NCI-H1048 (cell line): Measurements from ENCODE around the gene MXD3.
A peak's percentile ranks its signal among the peaks of the same experiment; 100 is the strongest.

ENCODE experiments used
- DNase-seq: peaks from one replicate; lab custom pipeline; 2025; lab: John Stamatoyannopoulos, UW

The MXD3 gene

DNA sequence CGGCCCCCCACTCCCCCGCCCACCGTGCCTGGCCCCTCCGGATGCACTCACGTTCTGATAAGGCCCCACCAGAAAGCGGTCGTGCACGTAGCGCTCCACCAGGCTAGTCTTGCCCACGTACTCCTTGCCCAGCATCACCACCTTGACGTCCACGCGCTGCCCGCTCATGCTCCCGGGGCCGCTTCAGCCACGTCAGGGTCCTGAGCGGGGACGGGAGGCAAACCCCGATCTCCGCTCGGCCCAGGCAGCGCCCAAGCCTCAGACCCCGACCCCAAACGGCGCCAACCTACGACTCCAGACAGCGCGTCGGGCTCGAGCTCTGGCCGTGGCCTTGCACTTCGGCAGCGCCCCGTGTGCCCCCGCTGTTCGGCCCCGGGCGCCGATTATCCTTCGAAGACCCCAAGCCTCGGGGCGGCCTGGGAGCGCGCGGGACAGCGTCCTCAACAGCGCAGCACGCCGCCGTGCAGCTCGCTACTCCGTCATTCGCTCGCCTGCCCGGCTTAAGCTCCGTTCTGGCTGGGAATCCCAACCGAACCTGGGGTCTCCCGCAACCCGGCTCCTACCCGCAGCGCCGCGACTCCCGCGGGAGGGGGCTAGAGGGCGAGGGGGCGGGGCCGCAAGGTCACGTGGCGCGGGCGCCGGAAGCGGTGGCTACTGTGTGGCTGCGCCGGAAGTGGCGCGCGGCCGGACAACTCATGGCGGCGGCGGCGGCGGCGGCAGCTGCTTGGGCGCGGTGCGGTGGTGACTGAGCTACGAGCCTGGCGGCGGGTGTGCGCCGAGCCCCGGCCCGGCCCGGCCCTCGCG lies 8.4 kb downstream of the MXD3 start, which contains the start of the genes PRELID1 and RAB24:
Gene PRELID1 (plus strand): TSS at position 679 of the 804 bp plus-strand sequence. CDS start 187 bp downstream, outside the sequence.
Gene RAB24 (minus strand): TSS at position 599 of the 804 bp plus-strand sequence. CDS start 431 bp downstream, at position 168.
- DNase-seq = peak; percentile 50

DNA sequence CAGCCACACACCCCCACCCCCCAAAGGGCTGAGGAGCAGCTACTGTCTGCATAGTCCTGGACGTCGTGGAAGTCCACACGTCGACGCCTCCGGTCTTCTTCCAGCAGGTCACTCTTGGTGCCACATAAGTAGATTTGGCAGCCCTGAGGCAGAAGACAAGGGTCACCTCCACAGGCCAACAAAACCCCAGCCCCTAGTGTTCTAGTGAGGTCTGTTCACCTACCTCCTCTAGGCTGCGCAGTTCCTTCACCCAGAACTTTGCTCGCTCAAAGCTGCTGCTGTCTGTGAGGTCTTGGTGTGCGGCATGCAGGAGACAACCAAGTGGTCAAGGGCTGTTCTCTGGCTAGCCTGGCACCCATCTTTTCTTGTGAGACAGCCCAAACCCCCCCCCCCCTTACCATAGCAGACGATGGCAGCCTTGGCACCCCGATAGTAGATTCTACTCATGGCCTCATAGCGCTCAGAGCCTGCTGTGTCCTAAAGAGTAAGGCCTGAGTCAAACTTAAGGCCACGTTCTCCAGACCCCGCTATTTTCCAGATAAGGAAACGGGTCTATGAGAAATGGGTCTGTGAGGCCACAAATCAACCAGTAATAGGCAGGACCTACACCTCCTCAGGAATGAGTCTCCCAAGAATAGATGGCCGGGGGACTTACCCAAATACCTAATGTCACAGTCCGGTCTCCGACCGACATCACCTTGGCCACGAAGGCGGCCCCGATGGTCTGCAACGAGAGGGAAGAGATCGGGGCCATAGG lies 9.2 kb downstream of the MXD3 start:
- DNase-seq = no peak

DNA sequence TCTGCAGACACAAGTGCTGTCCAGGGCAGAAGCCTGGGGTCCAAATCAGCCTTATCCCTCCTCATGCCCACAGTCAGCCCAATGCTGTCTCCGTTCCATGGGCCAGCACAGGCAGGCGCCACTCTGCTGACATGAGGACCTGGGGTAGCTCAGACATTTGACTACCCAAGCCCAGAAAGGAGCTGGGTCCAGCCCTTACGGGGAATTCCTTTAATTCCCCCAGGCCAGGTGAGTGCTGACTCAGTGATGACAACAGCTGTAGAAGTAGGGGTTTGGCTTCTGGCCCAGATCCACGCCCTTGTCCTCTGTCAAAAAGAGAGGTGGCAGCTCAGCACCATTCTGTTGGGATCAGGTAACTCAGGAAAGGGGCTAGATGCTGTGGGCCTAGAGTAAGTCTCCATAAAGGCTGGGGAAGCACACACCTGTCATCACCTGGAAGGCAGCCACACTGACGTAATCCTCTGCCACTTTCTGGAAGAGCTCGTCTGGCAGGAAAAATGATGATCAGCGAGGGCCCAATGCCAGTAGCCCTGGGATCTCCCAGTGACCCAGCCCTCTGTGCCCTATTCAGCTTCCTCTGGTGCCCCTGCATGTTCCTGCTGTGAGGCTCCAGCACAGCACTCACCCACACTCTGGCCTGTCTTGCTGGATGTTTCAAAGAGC lies 10.1 kb downstream of the MXD3 start:
- DNase-seq = no peak

DNA sequence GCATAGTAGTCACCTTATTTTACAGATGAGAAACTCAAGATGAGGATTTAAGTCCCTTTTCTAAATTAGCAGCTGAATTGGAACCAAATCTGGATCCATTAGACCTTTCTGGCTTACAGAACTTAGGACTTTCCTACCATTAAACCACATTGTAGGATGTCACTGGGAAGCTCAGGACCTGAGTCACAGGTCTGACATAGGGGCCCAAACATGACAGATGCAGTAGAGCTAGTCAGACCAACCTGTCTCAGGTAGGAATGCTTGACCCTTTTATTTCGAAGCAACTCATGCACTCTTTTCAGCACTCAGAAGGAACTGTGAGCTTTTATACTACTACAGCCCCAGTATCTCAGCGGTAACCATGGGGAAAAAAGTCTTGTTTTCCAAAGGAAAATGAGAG lies 10.7 kb downstream of the MXD3 start:
- no peak for DNase-seq

DNA sequence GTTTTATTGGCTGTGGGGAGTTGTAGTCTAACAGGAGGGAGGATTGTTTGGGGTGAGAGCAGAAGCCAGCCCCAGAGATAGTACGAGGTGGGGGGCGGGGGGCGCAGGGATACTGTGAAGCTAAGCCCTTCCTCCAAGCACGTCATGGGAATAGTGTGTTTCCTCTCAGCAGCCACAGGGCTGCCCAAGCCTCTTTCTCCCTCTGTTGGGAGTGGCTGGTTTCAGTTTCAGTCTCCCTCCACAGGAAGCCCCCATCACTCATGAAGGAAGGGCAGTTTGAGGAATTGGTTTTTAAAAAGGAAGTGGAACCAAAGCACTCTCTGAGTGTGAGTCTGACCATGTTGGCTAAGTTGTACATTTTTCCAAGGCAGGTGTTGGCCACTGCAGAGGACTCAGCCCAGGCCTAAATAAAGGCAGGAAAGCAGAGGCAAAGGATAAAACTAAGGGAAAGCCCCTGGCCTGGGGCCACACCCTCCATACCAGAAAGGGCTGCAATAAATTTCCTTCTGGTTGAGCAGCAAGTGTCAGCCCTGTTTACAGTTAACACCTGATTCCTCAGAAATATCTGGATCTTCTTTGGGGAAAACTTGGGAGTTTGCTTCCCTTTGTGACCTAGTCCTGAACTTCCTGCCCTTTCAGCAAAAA lies 11.3 kb downstream of the MXD3 start:
- DNase-seq = no peak

DNA sequence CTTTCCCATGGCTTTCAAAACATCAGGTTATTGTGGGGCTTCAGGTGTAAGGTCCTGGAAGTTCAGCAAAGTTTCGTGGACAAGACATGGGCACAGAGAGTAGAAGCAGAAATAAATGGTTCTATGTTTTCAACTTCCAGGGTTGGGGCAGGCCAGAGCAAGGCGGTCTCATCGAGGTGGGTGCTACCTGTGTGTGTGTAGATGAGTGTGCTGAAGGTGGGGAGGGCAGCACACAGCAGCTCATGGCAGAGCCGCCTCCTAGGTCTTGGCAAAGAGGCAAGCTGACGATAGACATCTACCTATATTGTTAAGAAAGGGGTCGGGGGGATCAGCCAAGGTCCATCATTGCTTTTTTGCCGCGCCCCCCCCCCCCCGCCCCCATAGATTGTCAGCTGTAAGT lies 12.0 kb downstream of the MXD3 start:
- DNase-seq = no peak

DNA sequence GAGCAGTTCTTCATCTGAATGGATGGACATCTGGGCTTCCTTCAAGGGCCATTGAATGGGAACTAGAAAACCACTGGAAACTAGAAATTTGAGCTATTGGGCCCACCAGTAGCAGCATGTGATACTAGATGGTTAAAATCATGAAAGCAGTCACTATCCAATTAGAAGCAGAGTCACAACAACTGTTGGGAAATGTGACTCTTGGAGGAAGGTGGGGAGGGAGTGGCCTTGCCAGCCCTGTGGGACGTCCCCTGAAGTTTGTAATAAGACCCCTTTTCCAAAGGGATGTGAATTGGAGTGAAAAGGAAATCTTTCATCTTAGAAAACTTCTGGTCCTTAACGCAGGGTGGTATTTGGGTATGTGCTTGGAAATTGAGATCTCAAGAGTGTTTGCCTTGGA lies 13.8 kb downstream of the MXD3 start:
- DNase-seq = no peak

DNA sequence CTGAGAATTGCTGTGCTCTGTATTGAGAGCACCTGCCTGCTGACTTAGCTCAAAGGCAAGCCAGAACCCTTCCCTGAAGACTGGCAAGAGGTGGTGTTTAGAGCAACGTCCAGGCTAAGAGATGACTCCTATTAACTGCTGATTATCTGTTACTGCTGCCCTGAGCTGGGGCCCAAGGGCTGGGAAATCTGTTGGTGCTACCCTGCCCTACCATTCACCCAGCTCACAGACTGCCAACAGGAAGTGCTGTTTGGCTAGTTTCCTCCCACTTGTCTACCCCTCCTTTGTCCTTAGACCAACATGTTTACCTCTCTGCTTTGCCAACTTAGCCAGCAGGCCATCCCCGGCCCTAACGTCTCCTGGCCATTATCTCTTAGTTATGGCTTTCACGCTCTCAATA lies 15.1 kb downstream of the MXD3 start:
- no peak for DNase-seq

DNA sequence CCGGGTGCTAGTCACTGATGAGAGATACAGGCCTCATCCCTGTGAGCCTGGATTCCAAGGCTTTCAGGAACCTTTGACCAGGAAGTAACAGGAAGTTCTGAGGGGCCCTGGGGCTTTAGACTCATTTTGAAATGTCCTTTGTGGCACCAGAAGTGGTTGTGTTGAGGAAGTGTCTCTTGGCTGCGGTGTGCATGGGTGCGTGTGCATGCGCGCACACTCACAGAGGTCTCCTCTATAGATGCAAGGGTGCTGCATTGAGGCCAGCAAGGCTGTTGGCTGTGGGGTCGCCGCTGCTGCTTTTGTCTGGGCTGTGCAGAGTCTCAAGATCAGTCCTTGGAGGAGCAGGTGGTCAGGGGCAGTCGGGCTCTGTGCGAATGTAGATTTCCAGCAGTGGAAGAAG lies 15.8 kb downstream of the MXD3 start:
- DNase-seq = no peak

DNA sequence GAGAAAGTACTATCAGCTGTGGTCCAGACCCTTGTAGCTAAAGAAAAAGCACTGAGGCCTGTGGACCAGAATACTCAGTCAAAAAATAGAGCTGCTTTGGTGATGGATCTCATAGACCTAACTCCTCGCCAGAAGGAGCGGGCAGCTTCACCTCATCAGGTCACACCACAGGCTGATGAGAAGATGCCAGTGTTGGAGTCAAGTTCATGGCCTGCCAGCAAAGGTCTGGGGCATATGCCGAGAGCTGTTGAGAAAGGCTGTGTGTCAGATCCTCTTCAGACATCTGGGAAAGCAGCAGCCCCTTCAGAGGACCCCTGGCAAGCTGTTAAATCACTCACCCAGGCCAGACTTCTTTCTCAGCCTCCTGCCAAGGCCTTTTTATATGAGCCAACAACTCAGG lies 17.1 kb downstream of the MXD3 start:
- DNase-seq = no peak

DNA sequence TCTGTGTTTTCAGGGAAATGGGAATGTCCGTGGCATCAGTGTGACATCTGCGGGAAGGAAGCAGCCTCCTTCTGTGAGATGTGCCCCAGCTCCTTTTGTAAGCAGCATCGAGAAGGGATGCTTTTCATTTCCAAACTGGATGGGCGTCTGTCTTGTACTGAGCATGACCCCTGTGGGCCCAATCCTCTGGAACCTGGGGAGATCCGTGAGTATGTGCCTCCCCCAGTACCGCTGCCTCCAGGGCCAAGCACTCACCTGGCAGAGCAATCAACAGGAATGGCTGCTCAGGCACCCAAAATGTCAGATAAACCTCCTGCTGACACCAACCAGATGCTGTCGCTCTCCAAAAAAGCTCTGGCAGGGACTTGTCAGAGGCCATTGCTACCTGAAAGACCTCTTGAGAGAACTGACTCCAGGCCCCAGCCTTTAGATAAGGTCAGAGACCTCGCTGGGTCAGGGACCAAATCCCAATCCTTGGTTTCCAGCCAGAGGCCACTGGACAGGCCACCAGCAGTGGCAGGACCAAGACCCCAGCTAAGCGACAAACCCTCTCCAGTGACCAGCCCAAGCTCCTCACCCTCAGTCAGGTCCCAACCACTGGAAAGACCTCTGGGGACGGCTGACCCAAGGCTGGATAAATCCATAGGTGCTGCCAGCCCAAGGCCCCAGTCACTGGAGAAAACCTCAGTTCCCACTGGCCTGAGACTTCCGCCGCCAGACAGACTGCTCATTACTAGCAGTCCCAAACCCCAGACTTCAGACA lies 17.7 kb downstream of the MXD3 start:
- DNase-seq = no peak

DNA sequence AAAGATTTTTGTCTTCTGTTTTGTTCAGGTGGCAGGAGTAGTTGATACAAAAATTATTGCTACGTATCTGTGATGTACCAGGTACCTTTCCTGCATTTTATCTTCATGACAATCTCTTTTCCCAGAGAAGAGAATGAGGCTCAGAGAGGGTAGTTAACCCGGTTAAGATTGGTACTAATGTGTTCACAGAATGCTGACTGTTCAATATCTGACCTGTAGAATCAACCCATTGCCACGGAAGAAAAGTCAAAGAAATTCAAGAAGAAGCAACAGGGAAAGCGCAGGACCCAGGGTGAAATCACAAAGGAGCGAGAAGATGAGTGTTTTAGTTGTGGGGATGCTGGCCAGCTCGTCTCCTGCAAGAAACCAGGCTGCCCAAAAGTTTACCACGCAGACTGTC lies 20.0 kb downstream of the MXD3 start:
- DNase-seq = no peak

DNA sequence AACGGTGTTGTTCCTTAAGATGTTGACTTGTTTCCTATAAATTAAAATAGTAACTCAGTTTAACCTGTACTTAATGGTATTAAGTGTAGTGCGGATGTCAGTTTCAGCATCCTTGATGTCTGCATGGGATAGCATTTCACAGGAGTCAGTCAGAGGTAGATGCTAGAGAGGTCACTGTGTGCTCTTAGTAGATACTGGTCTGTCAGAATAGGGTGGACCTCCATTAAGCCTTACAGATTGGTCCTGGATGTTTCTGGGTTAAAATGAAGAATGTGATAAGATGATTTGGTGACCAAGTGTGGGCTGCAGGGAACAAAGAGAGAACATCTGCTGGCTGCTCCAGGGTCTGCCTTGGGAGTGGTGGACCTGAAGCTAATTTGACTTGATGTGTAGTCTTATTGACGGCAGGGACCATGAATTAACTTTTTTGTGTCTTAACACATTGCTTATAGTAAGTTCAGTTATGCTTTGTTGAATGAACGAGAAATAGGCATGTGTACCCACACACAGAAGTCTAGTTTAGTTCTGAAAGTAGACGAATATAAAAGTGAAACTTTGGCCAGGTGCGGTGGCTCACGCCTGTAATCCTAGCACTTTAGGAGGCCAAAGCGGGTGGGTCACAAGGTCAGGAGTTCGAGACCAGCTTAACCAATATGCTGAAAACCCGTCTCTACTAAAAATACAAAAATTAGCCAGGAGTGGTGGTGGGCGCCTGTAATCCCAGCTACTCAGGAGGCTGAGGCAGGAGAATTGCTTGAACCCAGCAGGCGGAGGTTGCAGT lies 20.7 kb downstream of the MXD3 start:
- DNase-seq = no peak

DNA sequence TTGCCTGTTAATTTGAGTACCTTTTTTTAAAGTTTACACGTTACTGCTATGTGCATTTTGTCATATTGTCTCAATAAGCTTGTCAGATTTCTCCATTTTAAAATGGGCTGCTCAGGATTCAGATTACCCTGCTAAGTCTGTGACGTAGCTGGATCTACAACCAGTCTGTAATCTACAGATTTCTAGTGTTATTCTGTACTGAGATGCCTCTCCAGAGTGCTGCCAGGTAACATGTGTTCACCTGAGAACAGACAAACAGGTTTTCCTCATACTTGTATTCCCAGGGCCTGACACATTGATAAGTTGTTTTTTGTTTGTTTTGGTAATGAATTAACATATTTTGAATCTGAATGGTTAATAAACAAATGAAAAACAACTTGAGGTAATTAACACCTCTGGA lies 23.5 kb downstream of the MXD3 start:
- DNase-seq = no peak

DNA sequence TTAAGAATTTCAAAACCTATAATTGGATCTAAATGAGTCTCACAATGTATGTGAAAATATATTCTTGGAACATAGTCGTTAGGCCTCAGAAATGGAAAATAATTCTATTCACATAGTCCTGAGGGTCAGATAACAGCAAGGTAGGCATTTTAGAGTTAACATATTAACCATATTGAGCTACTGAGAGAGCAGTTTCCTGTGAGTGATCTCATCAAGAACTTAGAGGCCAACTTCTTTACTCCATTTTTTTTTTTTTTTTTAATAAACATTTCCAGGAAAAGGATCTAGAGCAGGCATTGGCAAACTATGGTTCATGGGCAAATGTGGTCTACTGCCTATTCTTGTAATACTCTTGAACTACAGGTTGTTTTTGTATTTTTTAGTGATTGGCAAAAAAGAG lies 34.8 kb downstream of the MXD3 start:
- DNase-seq = no peak

DNA sequence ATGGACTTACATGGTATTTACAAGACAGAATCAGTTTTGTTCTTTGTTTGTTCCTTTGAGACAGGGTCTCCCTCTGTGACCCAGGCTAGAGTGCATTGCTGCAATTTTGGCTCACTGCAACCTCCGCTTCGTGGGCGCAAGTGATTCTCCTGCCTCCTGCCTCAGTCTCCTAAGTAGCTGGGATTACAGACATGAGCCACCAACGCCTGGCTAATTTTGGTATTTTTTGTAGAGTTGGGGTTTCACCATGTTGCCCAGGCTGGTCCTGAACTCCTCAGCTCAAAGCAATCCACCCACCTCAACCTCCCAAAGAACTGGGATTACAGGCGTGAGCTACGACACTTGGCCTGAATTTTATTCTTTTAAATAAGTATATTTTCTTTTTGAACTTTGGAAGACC lies 35.8 kb downstream of the MXD3 start:
- DNase-seq = no peak

DNA sequence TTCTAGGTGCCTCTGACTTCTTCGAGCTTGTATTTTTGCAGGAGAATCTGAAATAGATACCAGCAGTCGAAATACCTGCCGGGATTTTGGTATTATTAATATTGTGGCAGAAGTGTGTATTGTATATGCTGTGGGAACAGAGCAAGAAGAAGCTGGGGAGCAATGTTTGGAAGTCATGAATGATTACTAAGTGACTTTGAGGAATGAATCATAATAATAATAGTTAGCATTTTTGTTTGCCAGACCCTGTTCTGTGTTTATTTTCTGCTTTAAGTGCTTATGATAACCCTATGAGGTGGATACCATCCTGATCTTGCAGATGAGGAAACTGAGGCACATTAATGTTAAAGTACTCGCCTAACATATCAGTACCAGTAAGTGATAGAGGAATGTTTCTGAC lies 40.6 kb downstream of the MXD3 start:
- no peak for DNase-seq

DNA sequence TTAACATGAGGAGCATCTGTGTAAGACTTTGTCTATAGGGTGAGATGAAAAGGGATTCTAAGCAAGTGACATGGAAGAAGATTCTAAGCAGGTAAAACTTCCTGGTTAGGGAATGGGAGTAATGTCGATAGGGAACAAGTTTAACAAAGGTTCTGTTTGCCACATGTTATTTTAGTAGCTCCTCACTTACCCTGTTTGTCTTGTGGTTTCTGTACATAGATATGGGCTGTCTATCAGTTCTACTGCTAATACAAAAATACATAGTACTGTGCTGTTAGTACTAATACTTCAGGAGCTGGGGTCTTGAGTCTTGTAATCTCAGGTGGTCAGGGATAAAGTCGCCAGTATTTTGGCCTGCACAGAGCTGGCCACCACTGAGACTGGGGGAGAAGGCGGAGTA lies 41.0 kb downstream of the MXD3 start:
- no peak for DNase-seq

DNA sequence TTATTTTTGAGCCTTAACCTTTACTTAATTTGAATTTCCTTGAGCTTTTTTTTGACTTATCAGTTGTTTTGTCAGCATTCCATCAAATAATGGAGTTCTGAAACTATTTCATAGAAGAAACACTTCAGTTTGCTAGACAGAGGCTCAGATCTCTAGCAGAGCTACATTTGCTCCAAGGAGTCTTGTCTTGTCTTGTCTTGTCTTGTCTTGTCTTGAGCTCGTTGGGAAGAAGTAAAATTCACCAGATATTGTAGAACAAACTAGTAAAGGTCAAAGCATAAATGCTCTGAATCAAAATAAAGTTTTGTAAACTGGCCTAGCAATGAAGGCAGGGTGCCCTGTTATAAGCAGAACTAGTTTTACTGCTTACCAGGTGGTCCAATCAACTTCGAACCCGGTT lies 41.7 kb downstream of the MXD3 start:
- DNase-seq = no peak

DNA sequence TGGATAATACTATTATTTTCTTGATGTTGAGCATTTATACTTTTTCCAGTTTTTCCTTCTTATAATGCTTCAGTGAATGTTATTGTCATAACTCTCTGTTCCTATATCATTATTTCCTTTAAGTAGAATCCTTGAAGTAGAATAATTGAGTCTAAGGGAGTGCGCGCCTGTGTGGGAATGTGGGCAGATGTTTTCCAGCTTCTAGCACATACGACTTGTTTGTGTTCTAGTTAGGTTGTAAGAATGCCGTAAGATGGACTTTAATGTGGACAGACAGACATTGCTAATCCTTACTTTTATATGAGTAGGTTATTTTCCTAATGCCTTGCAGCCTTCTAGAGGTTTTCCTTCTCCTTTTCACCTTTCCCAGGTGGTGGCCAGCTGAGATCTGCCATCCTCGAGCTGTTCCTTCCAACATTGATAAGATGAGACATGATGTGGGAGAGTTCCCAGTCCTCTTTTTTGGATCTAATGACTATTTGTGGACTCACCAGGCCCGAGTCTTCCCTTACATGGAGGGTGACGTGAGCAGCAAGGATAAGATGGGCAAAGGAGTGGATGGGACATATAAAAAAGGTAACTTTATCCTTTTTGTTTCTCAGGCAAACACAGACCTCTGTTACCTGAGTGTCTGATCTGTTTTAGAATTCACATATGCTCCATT lies 42.3 kb downstream of the MXD3 start:
- no peak for DNase-seq
